NCI-H2227 (cell line): ENCODE results near the gene IL17RC.
A peak's percentile ranks its signal among the peaks of the same experiment; 100 is the strongest.
"Not testable (repeated sequence)": the region's sequence is repeated elsewhere in the genome, so short reads cannot be mapped to it uniquely, and the experiment has no call there.

Source experiments
- DNase-seq: peaks from one replicate; lab custom pipeline; 2025; ENCODE audit not compliant: unreplicated experiment; lab: John Stamatoyannopoulos, UW

IL17RC gene, protein sequence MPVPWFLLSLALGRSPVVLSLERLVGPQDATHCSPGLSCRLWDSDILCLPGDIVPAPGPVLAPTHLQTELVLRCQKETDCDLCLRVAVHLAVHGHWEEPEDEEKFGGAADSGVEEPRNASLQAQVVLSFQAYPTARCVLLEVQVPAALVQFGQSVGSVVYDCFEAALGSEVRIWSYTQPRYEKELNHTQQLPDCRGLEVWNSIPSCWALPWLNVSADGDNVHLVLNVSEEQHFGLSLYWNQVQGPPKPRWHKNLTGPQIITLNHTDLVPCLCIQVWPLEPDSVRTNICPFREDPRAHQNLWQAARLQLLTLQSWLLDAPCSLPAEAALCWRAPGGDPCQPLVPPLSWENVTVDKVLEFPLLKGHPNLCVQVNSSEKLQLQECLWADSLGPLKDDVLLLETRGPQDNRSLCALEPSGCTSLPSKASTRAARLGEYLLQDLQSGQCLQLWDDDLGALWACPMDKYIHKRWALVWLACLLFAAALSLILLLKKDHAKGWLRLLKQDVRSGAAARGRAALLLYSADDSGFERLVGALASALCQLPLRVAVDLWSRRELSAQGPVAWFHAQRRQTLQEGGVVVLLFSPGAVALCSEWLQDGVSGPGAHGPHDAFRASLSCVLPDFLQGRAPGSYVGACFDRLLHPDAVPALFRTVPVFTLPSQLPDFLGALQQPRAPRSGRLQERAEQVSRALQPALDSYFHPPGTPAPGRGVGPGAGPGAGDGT

DNA sequence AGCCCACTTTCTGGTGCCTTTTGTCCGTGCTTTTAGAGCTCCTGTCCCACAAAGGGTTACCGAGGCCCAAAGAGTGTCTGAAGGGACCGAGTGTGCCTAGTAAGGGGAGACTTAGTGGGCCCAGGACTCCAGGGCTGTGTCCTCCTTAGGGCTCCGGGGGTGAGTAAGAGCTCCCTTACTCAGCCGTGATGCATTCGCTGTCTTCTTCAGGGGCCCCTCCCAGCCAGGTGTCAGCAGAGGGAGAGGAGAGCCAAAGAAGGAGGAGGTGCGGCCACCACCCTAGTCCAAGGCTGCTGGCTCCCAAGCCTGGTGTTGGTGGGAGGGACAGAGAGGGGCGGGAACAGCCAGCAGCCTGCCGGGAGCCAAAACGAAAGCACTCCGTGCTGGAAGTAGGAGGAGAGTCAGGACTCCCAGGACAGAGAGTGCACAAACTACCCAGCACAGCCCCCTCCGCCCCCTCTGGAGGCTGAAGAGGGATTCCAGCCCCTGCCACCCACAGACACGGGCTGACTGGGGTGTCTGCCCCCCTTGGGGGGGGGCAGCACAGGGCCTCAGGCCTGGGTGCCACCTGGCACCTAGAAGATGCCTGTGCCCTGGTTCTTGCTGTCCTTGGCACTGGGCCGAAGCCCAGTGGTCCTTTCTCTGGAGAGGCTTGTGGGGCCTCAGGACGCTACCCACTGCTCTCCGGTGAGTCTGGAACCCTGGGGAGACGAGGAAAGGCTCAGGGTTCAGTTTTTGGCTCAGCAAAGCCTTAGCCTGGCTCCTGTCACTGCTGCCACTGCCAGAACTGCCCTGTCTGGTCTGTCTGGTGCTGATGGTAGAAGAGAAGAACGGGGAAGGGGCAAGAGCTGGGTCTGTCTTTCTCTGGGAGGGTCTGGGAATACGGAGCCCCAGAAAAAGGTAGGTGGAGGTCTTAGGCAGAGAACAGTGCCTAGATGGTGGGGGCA lies at the start of gene IL17RC:
Gene IL17RC, plus strand, starts transcription at position 365 of the 947 bp plus-strand sequence. Its CDS starts 218 bp downstream, at position 583.
- peak; percentile 69 for DNase-seq

GRCh38 chr3:9867106-9867505 lies 49.8 kb upstream of the IL17RC start:
- no peak for DNase-seq

GRCh38 chr3:9869955-9870354 lies 46.9 kb upstream of the IL17RC start:
- no peak for DNase-seq

DNA sequence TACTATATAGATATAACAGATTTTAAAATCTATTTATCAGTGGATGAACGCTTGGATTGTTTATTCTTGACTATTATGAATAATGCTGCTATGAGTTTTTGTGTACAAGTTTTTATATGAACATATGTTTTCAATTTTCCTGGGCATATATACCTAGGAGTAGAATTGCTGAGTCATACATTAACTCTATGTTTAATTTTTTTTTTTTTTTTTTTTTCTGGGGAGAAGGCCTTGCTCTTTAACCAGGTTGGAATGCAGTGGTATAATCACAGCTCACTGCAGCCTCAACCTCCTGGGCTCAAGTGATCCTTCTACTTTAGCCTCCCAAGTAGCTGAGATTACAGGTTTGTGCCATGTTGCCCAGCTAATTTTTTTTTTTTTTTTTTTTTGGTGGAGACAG lies 45.9 kb upstream of the IL17RC start:
- no peak for DNase-seq

DNA sequence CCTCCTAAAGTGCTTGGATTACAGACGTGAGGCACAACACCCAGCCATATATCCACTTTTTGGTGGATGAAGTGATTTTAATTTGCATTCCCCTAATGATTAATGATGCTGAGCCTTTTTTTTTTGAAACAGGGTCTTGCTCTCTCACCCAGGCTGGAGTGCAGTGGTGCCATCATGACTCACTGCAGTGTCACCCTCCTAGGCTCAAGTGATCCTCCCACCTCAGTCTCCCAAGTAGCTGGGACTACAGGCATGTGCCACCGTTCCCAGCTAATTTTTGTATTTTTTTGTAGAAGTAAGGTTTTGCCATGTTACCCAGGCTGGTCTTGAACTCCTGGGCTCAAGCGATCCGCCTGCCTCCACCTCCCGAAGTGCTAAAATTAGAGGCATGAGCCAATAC lies 44.8 kb upstream of the IL17RC start:
- not testable (repeated sequence) for DNase-seq

DNA sequence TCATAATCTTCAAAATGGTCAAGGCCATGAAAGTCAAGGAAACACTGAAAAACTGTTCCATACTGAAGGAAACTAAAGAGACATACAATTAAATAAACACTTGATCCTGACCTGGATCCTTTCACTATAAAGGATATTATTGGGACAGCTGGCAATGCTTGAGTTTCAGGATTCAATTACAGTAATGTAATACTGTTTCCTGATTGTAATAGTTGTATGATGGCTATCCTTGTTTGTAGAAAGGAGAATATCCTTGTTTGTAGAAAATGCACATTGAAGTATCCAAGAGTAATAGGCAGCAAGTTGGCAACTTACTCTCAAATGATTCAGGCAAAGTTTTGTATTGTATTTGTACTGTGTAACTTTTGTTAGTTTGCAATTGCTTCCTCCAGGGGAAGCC lies 41.5 kb upstream of the IL17RC start:
- peak; percentile 36 for DNase-seq

DNA sequence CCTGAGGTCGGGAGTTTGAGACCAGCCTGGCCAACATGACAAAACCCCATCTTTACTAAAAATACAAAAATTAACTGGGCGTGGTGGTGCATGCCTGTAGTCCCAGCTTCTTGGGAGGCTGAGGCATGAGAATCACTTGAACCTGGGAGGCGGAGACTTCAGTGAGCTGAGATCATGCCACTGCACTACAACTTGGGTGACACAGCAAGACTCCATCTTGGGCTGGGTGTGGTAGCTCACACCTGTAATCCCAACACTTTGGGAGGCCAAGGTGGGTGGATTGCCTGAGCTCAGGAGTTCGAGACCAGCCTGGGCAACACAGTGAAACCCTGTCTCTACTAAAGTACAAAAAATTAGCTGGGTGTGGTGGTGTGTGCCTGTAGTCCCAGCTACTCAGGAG lies 40.6 kb upstream of the IL17RC start:
- not testable (repeated sequence) for DNase-seq

- DNase-seq: no peak
Observed at GRCh38 chr3:9876991-9877390, 39.9 kb upstream of the IL17RC start.

DNA sequence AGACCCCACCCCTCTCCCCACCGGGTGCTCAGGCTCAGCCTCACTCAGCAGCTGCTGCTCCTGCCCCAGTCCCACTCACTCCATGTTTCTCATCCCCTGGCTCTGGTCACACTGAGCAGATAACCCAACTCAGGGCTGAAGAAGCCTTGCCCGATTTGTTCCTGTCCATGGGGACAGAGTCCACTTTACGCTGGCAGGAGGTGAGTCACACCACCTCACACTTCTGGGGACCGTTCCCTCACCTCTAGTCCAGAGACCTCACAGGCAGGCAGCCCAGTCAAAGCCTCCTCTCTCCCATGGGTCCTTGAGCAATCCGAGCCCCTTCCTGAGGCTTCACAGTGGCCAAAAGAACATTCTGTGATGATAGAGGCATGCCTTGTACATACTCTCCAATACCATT lies 38.2 kb upstream of the IL17RC start:
- no peak for DNase-seq

DNA sequence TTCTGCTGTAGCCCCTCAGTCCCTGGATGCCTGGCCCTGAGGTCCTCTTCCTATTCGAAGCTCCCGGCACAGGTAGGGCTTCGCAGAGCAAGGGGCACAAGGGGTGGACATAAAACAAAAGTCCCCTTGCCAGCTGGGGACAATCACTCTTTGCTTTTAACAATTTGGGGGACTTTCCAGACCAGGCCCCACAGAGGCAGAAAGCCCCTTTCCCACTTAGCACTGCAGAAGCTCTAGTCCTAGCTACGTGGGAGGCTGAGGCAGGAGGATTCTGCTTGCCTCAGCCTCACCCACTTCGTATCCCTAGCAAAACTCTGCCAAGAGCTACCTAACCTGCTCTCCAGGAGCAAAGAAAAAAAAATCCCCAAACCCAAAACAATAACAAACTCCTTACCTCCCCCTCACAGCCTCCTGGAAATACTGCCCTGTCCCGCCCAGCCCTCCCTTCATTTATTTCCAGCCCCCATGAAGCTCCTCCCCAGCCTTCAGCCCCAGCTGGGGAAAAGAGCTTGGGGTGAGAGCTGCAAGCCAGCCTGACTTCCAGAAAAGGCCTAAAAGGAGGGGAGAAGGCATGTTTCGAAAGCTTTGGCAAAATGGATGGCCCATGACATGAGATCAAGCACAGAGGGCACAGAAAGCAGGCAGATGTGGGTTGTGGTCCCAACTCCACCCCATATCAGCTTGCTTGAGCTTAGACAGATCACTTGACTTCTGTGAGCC lies 36.9 kb upstream of the IL17RC start, which contains the start of gene CIDEC:
Gene CIDEC, minus strand, starts transcription at position 424 of the 720 bp plus-strand sequence. CDS start 1,767 bp downstream, outside the sequence.
- no peak for DNase-seq

DNA sequence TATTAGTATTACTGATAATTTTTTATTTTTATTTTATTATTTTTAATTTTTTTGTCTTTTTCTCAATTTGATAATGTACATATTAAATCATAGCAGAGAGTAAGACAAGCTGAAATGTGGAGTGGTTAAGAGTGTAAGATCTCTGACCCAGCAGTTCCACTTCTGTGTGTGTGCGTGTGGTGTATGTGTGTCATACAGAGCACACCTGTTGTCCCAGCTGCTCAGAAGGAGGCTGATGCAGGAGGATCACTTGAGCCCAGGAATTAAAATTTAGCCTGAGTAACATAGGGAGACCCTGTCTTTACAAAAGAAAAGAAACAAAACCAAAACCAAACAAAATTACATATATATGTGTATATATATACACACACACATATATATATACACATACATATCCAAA lies 35.5 kb upstream of the IL17RC start:
- DNase-seq: no peak

GRCh38 chr3:9883706-9884554 lies 33.0 kb upstream of the IL17RC start:
- DNase-seq: no peak

- no peak for DNase-seq
Observed at GRCh38 chr3:9884555-9885165, 32.2 kb upstream of the IL17RC start.

DNA sequence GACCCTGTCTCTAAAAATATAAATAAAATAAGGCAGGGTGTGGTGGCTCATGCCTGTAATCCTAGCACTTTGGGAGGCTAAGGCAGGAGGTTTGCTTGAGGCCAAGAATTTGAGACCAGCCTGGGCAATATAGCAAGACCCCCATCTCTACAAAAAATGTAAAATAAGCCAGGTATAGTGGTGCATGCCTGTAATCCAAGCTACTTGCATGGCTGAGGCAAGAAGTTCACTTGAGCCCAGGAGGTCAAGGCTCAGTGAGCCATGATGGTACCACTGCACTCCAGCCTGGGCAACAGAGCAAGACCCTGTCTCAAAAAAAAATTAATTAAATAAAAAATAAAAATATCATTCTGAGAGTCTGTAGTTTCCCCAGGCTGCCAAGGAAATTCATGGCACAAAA lies 30.6 kb upstream of the IL17RC start:
- no peak for DNase-seq

DNA sequence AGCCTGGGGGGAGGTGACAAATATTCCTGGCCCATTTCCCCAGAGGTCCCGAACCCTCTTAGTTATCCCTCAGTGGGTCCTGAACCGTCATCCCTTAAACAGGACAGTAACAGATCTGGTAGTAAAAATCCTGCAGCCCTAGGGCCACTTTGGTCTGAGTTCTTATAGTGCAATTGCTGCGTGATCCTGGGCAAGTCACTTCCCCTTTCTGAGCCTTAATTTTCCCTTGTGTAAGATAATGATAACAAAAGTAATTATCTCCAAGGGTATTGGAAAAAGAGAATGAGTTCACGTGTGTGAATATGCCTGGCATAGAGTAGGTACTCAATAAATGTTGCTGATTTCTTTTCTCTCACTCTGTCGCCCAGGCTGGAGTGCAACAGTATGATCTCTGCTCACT lies 29.4 kb upstream of the IL17RC start:
- no peak for DNase-seq

- DNase-seq: no peak
Observed at GRCh38 chr3:9888540-9888939, 28.4 kb upstream of the IL17RC start.

- DNase-seq: no peak
Observed at GRCh38 chr3:9889405-9889804, 27.5 kb upstream of the IL17RC start.

DNA sequence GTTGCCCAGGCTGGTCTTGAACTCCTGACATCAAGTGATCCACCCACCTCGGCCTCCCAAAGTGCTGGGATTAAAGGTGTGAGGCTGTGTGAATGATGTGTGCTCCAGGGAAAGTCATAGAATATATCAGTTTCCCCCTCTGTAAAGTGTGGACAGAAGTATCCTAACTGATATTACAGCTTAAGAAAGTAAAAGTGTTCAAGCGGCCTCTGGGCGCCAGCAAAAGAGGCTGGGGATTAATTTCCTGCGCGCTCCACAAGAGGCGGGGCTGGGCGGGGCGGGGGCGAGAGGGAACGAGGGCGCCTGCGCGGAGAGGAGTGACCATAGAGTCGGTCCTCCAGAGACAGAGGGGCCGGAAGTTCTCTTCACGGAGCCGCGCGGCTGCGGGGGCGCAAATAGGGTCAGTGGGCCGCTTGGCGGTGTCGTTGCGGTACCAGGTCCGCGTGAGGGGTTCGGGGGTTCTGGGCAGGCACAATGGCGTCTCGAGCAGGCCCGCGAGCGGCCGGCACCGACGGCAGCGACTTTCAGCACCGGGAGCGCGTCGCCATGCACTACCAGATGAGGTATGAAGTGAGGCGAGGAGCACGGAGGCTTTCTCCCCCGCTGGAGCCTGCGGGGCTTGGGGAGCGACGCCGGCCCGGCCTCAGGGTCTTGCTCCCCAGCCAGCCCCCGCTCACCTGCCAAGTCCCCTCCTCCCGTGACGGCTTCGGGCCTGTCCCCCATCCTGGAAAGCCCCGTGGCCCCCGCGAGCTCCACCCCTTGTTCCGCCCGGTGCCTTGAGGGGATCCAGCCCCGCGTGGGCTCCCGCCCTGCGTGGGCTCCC lies 26.4 kb upstream of the IL17RC start, which contains the start of gene JAGN1:
Gene JAGN1, plus strand, starts transcription at position 362 of the 823 bp plus-strand sequence. Its CDS starts 113 bp downstream, at position 475.
- DNase-seq: peak; percentile 85
